Astrocyte (in vitro differentiated cells and primary cell): Measurements from ENCODE around the gene CCDC69.

Source experiments
- EZH2 ChIP-seq: IDR thresholded peaks from 2 replicates; pipeline ENCODE4 v1.6.1; 2012; ENCODE audit warnings: mild to moderate bottlenecking, low read length, inconsistent platforms; ENCODE audit not compliant: insufficient read depth
- TF ChIP-seq, protein P1 (sequence below): IDR thresholded peaks from 2 replicates; pipeline ENCODE4 v1.5.1; 2011; ENCODE audit warnings: low read depth, mild to moderate bottlenecking, inconsistent platforms, low read length, moderate library complexity; ENCODE audit not compliant: insufficient read depth

DNA sequence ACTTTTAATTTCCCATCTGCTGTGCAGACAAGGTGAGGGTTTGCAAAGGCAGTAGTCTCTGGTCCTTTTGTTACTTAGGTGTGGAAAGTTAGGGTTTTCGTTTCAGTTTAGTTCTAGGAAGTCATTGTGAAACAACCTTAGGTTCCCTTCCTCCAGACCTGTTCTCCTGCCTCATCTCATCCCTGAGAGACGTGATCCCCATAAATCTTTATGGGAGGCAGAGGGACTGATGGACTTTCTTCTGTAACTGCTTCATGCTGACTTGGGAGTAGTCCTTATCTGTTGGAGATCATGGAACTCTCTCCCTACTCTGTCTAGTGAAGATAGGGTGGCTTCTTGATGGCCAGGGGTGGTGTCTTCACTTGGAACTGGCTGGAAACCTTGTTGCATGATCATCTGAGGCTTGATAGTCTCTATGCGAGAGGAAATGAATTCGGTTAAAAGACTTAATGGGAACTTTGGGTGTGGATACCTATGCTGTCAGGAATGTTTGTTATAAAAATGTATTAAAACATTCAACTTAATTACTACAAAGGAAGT lies 21.9 kb upstream of the CCDC69 start:
- TF ChIP-seq, protein P1, sequence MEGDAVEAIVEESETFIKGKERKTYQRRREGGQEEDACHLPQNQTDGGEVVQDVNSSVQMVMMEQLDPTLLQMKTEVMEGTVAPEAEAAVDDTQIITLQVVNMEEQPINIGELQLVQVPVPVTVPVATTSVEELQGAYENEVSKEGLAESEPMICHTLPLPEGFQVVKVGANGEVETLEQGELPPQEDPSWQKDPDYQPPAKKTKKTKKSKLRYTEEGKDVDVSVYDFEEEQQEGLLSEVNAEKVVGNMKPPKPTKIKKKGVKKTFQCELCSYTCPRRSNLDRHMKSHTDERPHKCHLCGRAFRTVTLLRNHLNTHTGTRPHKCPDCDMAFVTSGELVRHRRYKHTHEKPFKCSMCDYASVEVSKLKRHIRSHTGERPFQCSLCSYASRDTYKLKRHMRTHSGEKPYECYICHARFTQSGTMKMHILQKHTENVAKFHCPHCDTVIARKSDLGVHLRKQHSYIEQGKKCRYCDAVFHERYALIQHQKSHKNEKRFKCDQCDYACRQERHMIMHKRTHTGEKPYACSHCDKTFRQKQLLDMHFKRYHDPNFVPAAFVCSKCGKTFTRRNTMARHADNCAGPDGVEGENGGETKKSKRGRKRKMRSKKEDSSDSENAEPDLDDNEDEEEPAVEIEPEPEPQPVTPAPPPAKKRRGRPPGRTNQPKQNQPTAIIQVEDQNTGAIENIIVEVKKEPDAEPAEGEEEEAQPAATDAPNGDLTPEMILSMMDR, result no peak
- no peak for TF ChIP-seq EZH2
